Hematopoietic multipotent progenitor cell (in vitro differentiated cells): Measurements from ENCODE around the gene ALG1. TPM values are rescaled to one million over a fixed set of nuclear protein-coding genes. Genes with fewer than 3 reads are reported as not detected.
"Not testable (repeated sequence)": the region's sequence is repeated elsewhere in the genome, so short reads cannot be mapped to it uniquely, and the experiment has no call there.

Experiments
- DNase-seq, 3 donors: peaks; one replicate each; pipeline ENCODE4 v3.0.0-alpha.2; 2011 to 2015; ENCODE audit warnings: low read depth in 2 of 3, low spot score in 2 of 3
- total RNA-seq: library from RNA; depleted of rRNA; stranded (reverse); fragments of >200 nt; gene quantifications from one replicate; pipeline ENCODE4 v1.2.3, GENCODE V29; 2012

ALG1 gene
- total RNA-seq, 1 donor, result 22.6 TPM

- DNase-seq, result peak in 2 of 3 donors; percentile 19 to 45
These were observed 25.4 kb downstream of the ALG1 start for GRCh38 chr16:5097061-5097469.

GRCh38 chr16:5097470-5098220, 26.0 kb downstream of the ALG1 start, which contains the start of gene EEF2KMT:
TSS of gene EEF2KMT (minus strand) at chr16:5097795. CDS start at chr16:5097739, 56 bp downstream.
- peak; percentile 80 to 98 (median 95) for DNase-seq

GRCh38 chr16:5098221-5099159, 26.8 kb downstream of the ALG1 start:
- peak; percentile 25 to 55 (median 43) for DNase-seq

- DNase-seq, result not testable (repeated sequence)
These were observed 27.5 kb downstream of the ALG1 start for GRCh38 chr16:5099174-5099573.

- not testable (repeated sequence) for DNase-seq
These were observed 31.8 kb downstream of the ALG1 start for GRCh38 chr16:5103296-5104032.

GRCh38 chr16:5105039-5105438, 33.4 kb downstream of the ALG1 start:
- not testable (repeated sequence) for DNase-seq

GRCh38 chr16:5108505-5109158, 37.0 kb downstream of the ALG1 start:
- DNase-seq, result no peak

GRCh38 chr16:5110933-5111332, 39.3 kb downstream of the ALG1 start:
- DNase-seq, result peak in 2 of 3 donors; percentile 2 to 8

GRCh38 chr16:5116780-5117295, 45.2 kb downstream of the ALG1 start:
- DNase-seq, result not testable (repeated sequence)

GRCh38 chr16:5117300-5118087, 45.9 kb downstream of the ALG1 start:
- peak in 2 of 3 donors; percentile 91 to 96 for DNase-seq

GRCh38 chr16:5131467-5132004, 59.9 kb downstream of the ALG1 start:
- DNase-seq, result not testable (repeated sequence)

- peak in 1 of 3 donors; percentile 5 for DNase-seq
These were observed 61.4 kb downstream of the ALG1 start for GRCh38 chr16:5132915-5133600.

GRCh38 chr16:5134739-5135452, 63.3 kb downstream of the ALG1 start:
- DNase-seq, result not testable (repeated sequence)
